GOT3 (cell line): Measurements from ENCODE around the gene DLG2.
"Not testable (repeated sequence)": the region's sequence is repeated elsewhere in the genome, so short reads cannot be mapped to it uniquely, and the experiment has no call there.

Experiments
- DNase-seq: peaks from one replicate; lab custom pipeline; 2025; ENCODE audit warnings: mixed read lengths; lab: John Stamatoyannopoulos, UW

The DLG2 gene

GRCh38 chr11:85316967-85317366 is 310.2 kb downstream of the DLG2 start:
- DNase-seq, result no peak

DNA sequence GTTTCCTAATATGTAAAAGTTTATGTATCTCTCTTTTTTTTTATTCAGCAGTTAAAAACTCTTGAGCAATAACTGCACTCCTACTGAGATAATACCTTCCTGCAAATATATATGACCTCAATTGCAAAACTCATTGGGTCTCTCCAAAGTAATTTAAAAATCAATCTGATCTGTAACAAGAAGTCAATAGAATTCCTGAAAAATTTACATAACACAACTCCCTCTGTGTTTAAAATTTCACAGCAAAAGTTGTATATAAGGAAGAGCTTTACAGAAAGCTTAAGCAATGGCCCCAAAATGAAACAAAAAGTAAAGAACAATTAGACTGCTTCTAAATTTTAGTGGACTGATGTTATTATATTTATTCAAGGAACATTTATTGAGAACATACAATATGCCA is 313.4 kb downstream of the DLG2 start:
- DNase-seq, result no peak

DNA sequence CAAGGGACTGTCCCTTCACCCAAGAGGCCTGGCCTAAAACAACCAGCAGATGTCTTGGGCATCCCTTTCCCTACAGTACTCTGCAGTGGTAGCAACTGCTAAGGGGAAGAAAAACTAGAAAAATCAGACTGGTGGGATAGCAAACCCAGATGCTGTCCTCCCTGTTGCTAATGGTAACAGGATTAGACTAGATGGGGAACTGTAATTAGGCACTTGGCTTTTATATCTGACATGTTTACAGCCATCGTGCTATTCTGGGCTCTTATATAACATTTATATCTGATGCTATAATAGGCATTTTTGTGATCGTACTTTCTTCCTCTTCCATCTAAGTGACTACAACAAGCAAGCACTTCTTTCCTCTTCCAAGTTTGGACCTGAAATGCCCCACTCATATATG is 316.7 kb downstream of the DLG2 start:
- no peak for DNase-seq

DNA sequence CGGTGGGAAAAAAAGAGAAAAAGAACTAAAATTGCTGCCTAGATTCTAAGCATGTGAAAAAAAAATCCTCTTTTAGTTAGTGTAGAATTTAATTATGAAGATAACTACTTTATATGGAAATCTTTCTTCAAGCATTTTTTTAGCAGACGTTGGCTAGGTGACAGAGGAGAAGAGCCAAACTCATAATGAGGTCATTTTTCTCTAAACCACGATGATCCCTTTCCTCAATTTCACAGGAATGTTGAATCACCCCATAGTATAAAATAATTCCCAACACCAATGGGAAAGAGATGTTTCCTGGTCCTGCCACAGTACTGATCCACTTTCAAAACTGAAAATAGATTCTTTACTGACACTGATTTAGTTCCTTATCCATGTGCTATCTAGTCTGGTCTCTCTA is 319.8 kb downstream of the DLG2 start:
- no peak for DNase-seq

DNA sequence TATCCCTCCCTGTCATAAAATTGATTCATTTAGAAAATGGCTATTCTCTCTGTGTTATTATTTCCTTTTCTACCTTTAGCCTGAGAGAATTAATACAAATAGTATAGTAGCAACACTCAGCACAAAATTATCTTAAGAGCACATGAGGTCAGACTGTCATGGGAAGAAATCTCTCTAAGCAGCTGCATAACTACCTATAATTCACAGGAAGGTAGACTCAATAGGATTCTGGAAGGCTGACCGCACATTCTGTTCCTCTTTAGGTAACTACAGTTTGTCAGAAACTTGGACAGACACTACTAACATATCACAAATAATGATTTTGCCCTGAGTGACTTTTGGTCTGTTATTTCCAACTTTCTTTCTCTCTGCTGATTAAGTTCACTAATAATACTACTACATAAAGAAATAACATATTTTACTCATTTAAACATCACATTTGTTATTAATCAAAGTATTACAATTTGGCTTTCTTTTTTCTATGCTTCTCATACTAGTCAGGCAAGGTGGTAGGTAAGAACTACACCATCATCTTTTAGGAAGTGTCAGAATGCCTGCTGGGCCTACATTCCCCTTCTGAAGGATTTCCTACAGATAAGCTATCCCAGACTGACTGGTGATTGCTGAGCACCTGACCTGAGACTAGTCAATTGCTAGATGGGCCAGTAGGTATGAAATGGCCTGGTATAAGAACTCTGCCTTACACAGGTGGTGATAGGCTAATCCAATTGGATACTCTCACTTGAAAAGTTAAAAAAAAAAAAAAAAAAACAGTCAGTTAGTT is 325.1 kb downstream of the DLG2 start:
- DNase-seq, result no peak

DNA sequence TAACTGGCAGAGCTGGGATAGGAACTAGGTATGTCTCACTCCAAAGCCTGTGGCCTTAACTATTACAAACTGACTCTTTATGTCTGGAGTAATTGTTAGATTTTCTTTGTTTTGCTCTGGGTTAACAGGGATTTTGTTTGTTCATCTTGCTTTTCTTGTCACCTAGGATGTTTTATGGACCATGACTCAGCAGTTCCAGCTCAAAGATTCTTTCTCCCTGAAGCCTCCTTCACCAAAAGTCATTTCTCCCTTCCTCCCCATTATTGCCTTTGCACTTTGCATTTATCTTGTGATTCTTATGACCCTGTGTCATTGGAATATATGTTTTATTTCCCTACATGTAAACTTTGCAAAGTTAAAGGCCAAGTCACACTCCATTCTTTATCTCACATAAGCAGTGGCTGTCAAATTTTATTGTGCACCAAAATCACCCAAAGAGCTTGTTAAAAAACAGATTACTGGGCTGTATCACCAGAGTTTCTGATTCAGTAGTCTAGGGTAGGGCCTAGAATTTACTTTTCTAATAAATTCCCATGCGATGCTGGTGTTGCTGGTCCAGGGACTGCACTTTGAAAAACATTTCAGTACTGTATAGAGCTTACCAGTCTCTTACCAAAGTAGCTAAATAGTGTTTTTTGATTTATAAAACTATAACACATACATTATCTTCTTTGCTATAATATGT is 327.7 kb downstream of the DLG2 start:
- DNase-seq, result no peak

GRCh38 chr11:85295694-85296271 is 331.4 kb downstream of the DLG2 start:
- DNase-seq, result no peak

DNA sequence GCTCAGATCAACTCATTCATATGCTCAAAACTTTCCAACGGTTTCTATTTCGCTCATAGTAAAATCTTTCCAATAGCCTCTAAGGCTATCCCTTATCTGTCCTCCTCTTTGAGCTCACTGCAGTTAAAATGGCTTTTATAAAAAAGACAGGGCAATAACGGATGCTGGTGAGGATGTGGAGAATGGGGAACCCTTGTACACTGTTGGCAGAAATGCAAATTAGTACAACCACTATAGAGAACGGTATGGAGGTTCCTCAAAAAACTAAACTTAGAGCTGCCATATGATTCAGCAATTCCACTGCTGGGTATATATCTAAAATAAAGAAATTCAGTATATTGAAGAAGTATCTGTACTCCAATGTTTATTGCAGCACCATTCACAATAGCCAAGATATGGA is 345.6 kb downstream of the DLG2 start:
- no peak for DNase-seq

DNA sequence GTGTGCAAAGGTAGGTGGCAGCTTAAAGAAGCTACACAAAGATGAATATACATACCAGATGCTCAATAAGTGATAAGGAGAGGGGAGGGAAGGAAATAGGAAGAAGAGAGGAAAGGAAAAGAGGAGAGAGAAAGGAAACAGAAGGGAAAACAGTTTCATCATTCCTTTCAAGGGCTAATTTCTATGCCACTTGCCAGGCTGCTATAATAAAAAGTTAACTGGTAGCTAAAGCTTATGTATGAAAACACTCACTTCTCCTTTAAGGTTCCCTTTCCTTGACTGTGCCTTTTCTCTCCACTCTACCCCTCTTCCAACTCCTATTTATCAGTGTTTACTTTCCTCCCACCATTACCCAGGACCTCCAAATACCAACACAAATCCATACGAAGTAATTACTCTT is 347.9 kb downstream of the DLG2 start:
- no peak for DNase-seq

- no peak for DNase-seq
These were observed 349.5 kb downstream of the DLG2 start for GRCh38 chr11:85277693-85278092.

- no peak for DNase-seq
These were observed 350.8 kb downstream of the DLG2 start for GRCh38 chr11:85276332-85276731.

DNA sequence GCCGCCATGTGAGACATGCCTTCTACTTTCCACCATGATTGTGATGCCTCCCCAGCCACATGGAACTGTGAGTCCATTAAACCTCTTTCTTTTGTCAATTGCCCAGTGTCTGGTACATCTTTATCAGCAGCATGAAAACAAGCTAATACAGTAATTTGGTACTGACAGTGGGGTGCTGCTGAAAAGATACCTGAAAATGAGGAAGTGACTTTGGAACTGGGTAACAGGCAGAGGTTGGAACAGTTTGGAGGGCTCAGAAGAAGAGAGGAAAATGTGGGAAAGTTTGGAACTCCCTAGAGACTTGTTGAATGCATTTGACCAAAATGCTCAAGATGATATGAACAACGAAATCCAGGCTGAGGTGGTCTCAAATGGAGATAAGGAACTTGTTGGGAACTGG is 356.8 kb downstream of the DLG2 start:
- DNase-seq, result not testable (repeated sequence)

DNA sequence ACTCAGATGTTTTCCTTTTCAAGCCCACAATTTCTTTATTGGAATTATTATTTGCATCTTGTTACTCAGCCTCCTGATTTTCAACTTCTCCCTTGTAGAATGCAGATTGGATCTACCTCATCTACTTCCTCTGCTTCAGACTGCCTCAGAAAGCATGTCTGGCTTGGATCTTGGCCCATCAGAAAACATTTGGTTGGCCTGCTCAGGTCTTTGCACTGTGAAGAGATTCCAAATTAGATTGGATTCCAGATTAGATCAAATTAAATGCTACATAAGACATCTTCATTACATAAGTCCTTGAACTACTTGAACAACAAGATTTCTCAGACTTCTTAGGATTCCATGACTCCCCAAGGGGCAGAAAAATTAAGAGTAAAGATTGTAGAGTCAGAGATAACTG is 358.0 kb downstream of the DLG2 start:
- no peak for DNase-seq

- DNase-seq, result no peak
These were observed 360.5 kb downstream of the DLG2 start for GRCh38 chr11:85266646-85267045.

- no peak for DNase-seq
These were observed 363.8 kb downstream of the DLG2 start for GRCh38 chr11:85263328-85263727.

DNA sequence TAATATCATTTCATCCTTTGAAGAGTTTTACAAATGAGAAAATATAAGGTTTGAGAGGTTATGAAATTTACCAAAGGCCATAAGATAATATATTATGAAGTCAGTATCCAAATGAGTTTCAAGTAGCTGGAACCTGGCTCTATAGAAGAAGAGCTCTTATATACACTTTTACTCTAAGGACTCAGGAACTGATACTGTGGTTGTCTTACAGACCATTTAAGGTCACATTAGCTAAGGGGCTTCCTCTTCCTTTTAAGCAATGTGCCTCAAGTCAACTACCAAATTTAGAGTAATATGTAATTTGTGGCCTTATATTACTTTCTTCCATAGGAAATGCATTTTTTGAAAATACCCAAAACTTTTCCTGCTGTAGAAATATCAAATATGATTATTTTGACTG is 369.3 kb downstream of the DLG2 start:
- DNase-seq, result no peak

DNA sequence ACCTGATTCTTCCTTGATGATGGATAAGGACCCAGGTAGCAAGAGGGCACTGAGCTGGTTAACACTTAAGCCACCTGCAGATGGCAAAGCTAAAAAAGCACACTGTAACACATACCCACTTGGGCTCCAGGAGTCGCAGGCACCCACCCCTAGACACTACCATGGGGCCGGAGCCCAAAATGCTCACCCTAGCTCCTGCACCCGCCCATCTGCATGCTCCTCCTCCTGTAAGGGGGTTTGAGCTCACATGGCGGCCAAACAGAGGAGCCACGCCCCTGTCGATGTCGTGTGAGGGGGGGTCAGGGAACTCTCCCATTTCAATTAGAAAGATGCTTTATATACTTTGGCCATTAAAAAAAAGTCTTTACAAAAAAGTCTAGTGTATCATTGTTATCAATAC is 370.7 kb downstream of the DLG2 start:
- no peak for DNase-seq

DNA sequence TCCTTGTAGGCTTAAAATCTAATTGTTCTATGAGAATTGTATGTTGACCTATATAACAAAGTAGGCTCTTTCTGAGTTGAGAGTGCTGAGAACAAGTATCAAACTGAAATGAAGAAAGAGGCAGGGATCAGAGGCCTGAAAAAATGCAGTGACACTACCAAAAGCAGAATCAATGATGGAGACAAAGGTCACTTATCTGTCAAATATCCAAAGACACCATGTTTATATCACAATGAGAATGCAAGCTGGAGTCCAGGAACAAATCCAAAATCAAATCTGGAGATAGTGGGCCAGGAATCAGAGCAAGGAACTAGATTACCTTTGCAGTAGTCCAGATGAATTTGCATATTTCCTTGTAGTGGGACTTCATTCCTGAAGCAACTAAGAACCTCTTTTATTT is 377.7 kb downstream of the DLG2 start:
- no peak for DNase-seq

GRCh38 chr11:85247797-85248196 is 379.3 kb downstream of the DLG2 start:
- no peak for DNase-seq

GRCh38 chr11:85238906-85239305 is 388.2 kb downstream of the DLG2 start:
- no peak for DNase-seq

DNA sequence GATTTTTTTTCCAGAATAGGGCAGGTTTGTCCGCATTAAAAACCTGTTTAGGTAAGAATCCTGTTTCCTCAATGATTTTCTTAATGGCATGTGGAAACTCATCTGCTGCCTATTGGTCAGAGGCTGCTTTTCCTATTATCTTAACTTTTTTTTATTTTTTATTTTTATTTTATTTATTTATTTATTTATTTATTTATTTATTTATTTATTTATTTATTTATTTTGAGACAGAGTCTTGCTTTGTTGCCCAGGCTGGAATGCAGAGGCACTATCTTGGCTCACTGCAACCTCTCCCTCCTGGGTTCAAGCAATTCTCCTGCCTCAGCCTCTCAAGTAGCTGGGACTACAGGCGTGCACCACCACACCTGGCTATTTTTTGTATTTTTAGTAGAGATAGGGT is 389.1 kb downstream of the DLG2 start:
- DNase-seq, result not testable (repeated sequence)

GRCh38 chr11:85236211-85236610 is 390.9 kb downstream of the DLG2 start:
- DNase-seq, result no peak

DNA sequence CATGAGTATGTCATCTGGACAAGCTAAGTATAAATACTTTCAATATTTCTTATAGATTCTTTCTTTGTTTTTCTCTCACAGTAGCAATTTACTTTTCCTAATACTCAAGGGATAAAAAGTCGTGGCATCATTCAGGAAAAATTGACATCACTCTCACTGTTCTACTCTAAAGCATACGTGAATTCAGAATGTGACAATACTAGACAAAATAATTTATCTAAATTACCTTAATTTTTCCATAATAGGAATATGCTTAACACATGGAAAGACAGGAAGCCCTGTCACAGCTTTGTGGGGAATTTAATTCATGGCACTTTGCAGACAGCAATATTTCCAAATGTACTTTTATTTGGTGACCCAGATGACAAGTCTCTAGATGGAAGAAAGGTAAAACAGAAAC is 394.6 kb downstream of the DLG2 start:
- DNase-seq, result no peak
